ENCODE results near the gene NEU4.

The NEU4 gene

GRCh38 chr2:241808051-241808720 is 807 bp upstream of the NEU4 start:
- TF ChIP-seq CTCF (IDR thresholded peaks at IDR 0.05; ENCODE audit: unreplicated experiment in 3 of 3) = no peak
- H3K9me3 Mint-ChIP-seq = no peaks in the 10 kb centered on the region
- H3K27me3 Mint-ChIP-seq (ENCODE audit: low read depth) = no peaks in the 10 kb centered on the region
- H3K27ac Mint-ChIP-seq = peak overlapping the region; percentile 86 to 99 (median 96)
- H3K4me3 Mint-ChIP-seq = peak overlapping the region; percentile 63 to 74 (median 67)
- H3K4me1 Mint-ChIP-seq = peaks cover 15% of the 10 kb centered on the region
- no peaks in the 10 kb centered on the region for H3K36me3 Mint-ChIP-seq (ENCODE audit: low read depth)

GRCh38 chr2:241809383-241810306 is 652 bp downstream of the NEU4 start:
- Mint-ChIP-seq H3K9me3 (no peaks in the 10 kb centered on the region), H3K4me1 (peaks cover 15% of the 10 kb centered on the region), H3K4me3 (peak overlapping the region; percentile 29 to 74 (median 63)), H3K27me3 (ENCODE audit: low read depth) (no peaks in the 10 kb centered on the region), H3K36me3 (ENCODE audit: low read depth) (no peaks in the 10 kb centered on the region), H3K27ac (peak overlapping the region; percentile 86 to 99 (median 96))
- no peak for TF ChIP-seq CTCF (IDR thresholded peaks at IDR 0.05; ENCODE audit: unreplicated experiment in 3 of 3)

- no peak for TF ChIP-seq CTCF (IDR thresholded peaks at IDR 0.05; ENCODE audit: unreplicated experiment in 3 of 3)
- Mint-ChIP-seq H3K27ac (peak overlapping the region in 1 of 3 experiments; percentile 99), H3K4me3 (no peak overlapping the region), H3K27me3 (ENCODE audit: low read depth) (no peaks in the 10 kb centered on the region), H3K4me1 (peaks cover 15% of the 10 kb centered on the region), H3K9me3 (no peaks in the 10 kb centered on the region), H3K36me3 (ENCODE audit: low read depth) (no peaks in the 10 kb centered on the region)
Measured at GRCh38 chr2:241810307-241811200, 1.6 kb downstream of the NEU4 start.

GRCh38 chr2:241811201-241811951 is 2.4 kb downstream of the NEU4 start:
- Mint-ChIP-seq H3K4me3 (no peak overlapping the region), H3K36me3 (ENCODE audit: low read depth) (no peaks in the 10 kb centered on the region), H3K9me3 (no peaks in the 10 kb centered on the region), H3K4me1 (peaks cover 15% of the 10 kb centered on the region), H3K27ac (no peak overlapping the region), H3K27me3 (ENCODE audit: low read depth) (no peaks in the 10 kb centered on the region)
- no peak for TF ChIP-seq CTCF (IDR thresholded peaks at IDR 0.05; ENCODE audit: unreplicated experiment in 3 of 3)

Data from nephron (organoid).